Measurements from ENCODE around the gene EMC10. TPM values are rescaled to one million over a fixed set of nuclear protein-coding genes. Genes with fewer than 3 reads are reported as not detected.
"Not testable (repeated sequence)": the region's sequence is repeated elsewhere in the genome, so short reads cannot be mapped to it uniquely, and the experiment has no call there.

EMC10 gene
- polyA plus RNA-seq, 2 of the 4 experiments (the other 2 are of a cell fraction), result 52.8 to 147 TPM

GRCh38 chr19:50467566-50467965 is 8.7 kb upstream of the EMC10 start (continued):
- TF ChIP-seq ELK1 (IDR thresholded peaks at IDR 0.05; ENCODE audit: low read depth, low read length), result no peak
- no peak for TF ChIP-seq NR3C1 (IDR thresholded peaks at IDR 0.05)

- TF ChIP-seq ESRRA (IDR thresholded peaks at IDR 0.05; ENCODE audit: borderline replicate concordance, low read length) (no peak), MAFK (IDR thresholded peaks at IDR 0.05; ENCODE audit: partially characterized antibody) (no peak), HES2 (IDR thresholded peaks at IDR 0.05) (no peak), BHLHE40 (IDR thresholded peaks at IDR 0.05; ENCODE audit: low read depth, low read length) (no peak), E2F6 (IDR thresholded peaks at IDR 0.05; ENCODE audit: borderline replicate concordance, low read depth) (no peak), USF2 (IDR thresholded peaks at IDR 0.05) (no peak)
- ChIA-PET POLR2A (no interaction called here), CTCF (interaction anchor here (1.2 to 2.0 kb wide), 3 partner anchors 11 to 100 kb away, joined by 6 to 8 read pairs (median 7); no protein-coding TSS in a partner anchor)
- no peaks in the 10 kb centered on the region for H3K9me3 ChIP-seq
- no peaks in the 10 kb centered on the region for H3K4me1 ChIP-seq
- H3K27ac ChIP-seq, result no peak overlapping the region
- ATAC-seq (no peak), DNase-seq (ENCODE audit: low read depth in 1 of 2, low spot score in 1 of 2) (no peak), FAIRE-seq (no peak)
- no peak overlapping the region for H3K4me2 ChIP-seq
- no peak overlapping the region for H3K4me3 ChIP-seq
- 57% methylated on average over 6 of the region's 6 CpGs for WGBS (ENCODE audit: missing lambda C conversion rate)
Measured at GRCh38 chr19:50468818-50469217, 7.5 kb upstream of the EMC10 start.

- H3K27ac ChIP-seq; H3K9me3 ChIP-seq; H3K4me3 ChIP-seq; POLR2A ChIA-PET; ATAC-seq; DNase-seq (ENCODE audit: low read depth in 1 of 2, low spot score in 1 of 2); FAIRE-seq; H3K4me2 ChIP-seq; TF ChIP-seq FOSL2 (IDR thresholded peaks at IDR 0.05): not testable (repeated sequence)
- peak; percentile 49; the same call in 1 of the 2 replicates for TF ChIP-seq FOSL2 (CRISPR knock-in tag; IDR thresholded peaks at IDR 0.05)
- CTCF ChIA-PET, result interaction anchor here (1.4 to 4.7 kb wide), 5 partner anchors 8 to 117 kb away, joined by 3 to 28 read pairs (median 10); no protein-coding TSS in a partner anchor
- H3K4me1 ChIP-seq, result peaks cover 12% of the 10 kb centered on the region
- 1% methylated on average over 3 of the region's 3 CpGs for WGBS (ENCODE audit: missing lambda C conversion rate)
Measured at GRCh38 chr19:50473336-50473735, 3.0 kb upstream of the EMC10 start.

- Histone ChIP-seq H3K4me1 (peaks cover 12% of the 10 kb centered on the region), H3K4me2 (no peak overlapping the region), H3K4me3 (no peak overlapping the region), H3K27ac (no peak overlapping the region), H3K9me3 (no peaks in the 10 kb centered on the region)
- no peak for DNase-seq (ENCODE audit: low read depth in 1 of 2, low spot score in 1 of 2)
- ATAC-seq, result no peak
- POLR2A ChIA-PET, result no interaction called here
- CTCF ChIA-PET, result interaction anchor here (1.0 to 4.7 kb wide), 7 partner anchors 9 to 118 kb away, joined by 3 to 28 read pairs (median 9); no protein-coding TSS in a partner anchor
- FAIRE-seq, result no peak
- TF ChIP-seq TP53 (CRISPR knock-in tag; IDR thresholded peaks at IDR 0.05) (no peak), RARB (CRISPR knock-in tag; IDR thresholded peaks at IDR 0.05) (no peak), PBX3 (IDR thresholded peaks at IDR 0.05) (no peak), NR3C1 (IDR thresholded peaks at IDR 0.05) (no peak), JUNB (IDR thresholded peaks at IDR 0.05) (no peak), ATOH8 (CRISPR knock-in tag; IDR thresholded peaks at IDR 0.05; ENCODE audit: low read depth) (no peak), HOXB5 (CRISPR knock-in tag; IDR thresholded peaks at IDR 0.05) (no peak), HES2 (IDR thresholded peaks at IDR 0.05) (no peak), NPAS2 (CRISPR knock-in tag; IDR thresholded peaks at IDR 0.05; ENCODE audit: borderline replicate concordance) (no peak), HDAC2 (IDR thresholded peaks at IDR 0.05) (no peak), HMGXB4 (CRISPR knock-in tag; IDR thresholded peaks at IDR 0.05; ENCODE audit: borderline replicate concordance) (no peak), BHLHE40 (IDR thresholded peaks at IDR 0.05; ENCODE audit: low read depth, low read length) (no peak), KDM1A (IDR thresholded peaks at IDR 0.05; ENCODE audit: low read depth) (no peak), POLR2AphosphoS2 (conservative IDR thresholded peaks at IDR 0.05; ENCODE audit: low read length) (no peak), USF2 (IDR thresholded peaks at IDR 0.05) (no peak), E2F6 (IDR thresholded peaks at IDR 0.05; ENCODE audit: borderline replicate concordance, low read depth) (no peak), FOSB (CRISPR knock-in tag; IDR thresholded peaks at IDR 0.05) (no peak)
- WGBS (ENCODE audit: missing lambda C conversion rate), result 68% methylated on average over 12 of the region's 12 CpGs
Measured at GRCh38 chr19:50475101-50475568, 1.2 kb upstream of the EMC10 start.
